Progenitor cell of endocrine pancreas (in vitro differentiated cells): ENCODE measurements around the gene ROR1. TPM values are rescaled to one million over a fixed set of nuclear protein-coding genes. Genes with fewer than 3 reads are reported as not detected.

Experiments
- DNase-seq: peaks from one replicate; pipeline ENCODE4 v3.0.0; 2021; ENCODE audit warnings: low spot score; ENCODE audit not compliant: unreplicated experiment
- H3K27ac Mint-ChIP-seq: 2 replicates; pipeline ENCODE4 v1.8.0; 2021; ENCODE audit warnings: mild to moderate bottlenecking, moderate library complexity, mixed read lengths
- H3K27me3 Mint-ChIP-seq: 2 replicates; pipeline ENCODE4 v1.8.0; 2021; ENCODE audit warnings: mixed read lengths
- H3K36me3 Mint-ChIP-seq: 2 replicates; pipeline ENCODE4 v1.8.0; 2022; ENCODE audit warnings: mixed read lengths; ENCODE audit not compliant: insufficient read depth
- H3K4me1 Mint-ChIP-seq: 2 replicates; pipeline ENCODE4 v1.8.0; 2021; ENCODE audit warnings: low read depth, mixed read lengths
- H3K4me3 Mint-ChIP-seq: 2 replicates; pipeline ENCODE4 v1.8.0; 2021; ENCODE audit warnings: low read depth, mild to moderate bottlenecking, moderate library complexity, mixed read lengths
- H3K9me3 Mint-ChIP-seq: 2 replicates; pipeline ENCODE4 v1.8.0; 2021; ENCODE audit warnings: low read depth, mixed read lengths
- total RNA-seq: library from RNA; stranded (reverse); gene quantifications from 2 replicates; pipeline ENCODE4 v1.2.1, GENCODE V29; 2021
- TF ChIP-seq, protein P1 (sequence below): fragments of 200-600 bp; sonication (generic); IDR thresholded peaks from one replicate; pipeline ENCODE4 v1.5.0; 2021; ENCODE audit warnings: antibody characterized with exemption, mild to moderate bottlenecking; ENCODE audit not compliant: unreplicated experiment

Gene ROR1
- total RNA-seq, 1 donor from 2014 or later = 63.8 TPM

DNA sequence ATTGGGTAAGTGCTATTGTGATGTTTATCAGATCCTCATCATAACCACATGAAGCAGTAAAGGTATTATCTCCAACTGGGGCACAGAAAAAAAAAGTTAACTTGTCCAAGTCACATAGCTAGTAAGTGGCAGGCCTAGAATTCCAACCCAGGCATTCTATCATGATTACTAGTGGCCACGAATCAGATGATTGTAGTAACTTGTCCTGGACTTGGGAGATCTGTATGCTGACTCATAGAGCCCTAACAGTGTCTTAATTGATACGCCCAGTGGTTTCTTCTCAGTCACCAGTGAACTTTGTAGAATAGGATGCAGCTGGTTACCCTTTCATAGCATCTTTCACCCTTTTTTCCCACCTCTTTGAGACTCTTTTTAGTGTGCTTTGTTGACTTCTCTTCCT, 338.5 kb downstream of the ROR1 start:
- peaks cover 7% of the 10 kb centered on the region for H3K4me1 Mint-ChIP-seq
- TF ChIP-seq, protein P1, sequence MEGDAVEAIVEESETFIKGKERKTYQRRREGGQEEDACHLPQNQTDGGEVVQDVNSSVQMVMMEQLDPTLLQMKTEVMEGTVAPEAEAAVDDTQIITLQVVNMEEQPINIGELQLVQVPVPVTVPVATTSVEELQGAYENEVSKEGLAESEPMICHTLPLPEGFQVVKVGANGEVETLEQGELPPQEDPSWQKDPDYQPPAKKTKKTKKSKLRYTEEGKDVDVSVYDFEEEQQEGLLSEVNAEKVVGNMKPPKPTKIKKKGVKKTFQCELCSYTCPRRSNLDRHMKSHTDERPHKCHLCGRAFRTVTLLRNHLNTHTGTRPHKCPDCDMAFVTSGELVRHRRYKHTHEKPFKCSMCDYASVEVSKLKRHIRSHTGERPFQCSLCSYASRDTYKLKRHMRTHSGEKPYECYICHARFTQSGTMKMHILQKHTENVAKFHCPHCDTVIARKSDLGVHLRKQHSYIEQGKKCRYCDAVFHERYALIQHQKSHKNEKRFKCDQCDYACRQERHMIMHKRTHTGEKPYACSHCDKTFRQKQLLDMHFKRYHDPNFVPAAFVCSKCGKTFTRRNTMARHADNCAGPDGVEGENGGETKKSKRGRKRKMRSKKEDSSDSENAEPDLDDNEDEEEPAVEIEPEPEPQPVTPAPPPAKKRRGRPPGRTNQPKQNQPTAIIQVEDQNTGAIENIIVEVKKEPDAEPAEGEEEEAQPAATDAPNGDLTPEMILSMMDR = no peak
- DNase-seq = no peak
- no peak overlapping the region for H3K27ac Mint-ChIP-seq
- no peaks in the 10 kb centered on the region for H3K9me3 Mint-ChIP-seq
- H3K27me3 Mint-ChIP-seq = no peaks in the 10 kb centered on the region
- no peak overlapping the region for H3K4me3 Mint-ChIP-seq
- H3K36me3 Mint-ChIP-seq = no peaks in the 10 kb centered on the region

DNA sequence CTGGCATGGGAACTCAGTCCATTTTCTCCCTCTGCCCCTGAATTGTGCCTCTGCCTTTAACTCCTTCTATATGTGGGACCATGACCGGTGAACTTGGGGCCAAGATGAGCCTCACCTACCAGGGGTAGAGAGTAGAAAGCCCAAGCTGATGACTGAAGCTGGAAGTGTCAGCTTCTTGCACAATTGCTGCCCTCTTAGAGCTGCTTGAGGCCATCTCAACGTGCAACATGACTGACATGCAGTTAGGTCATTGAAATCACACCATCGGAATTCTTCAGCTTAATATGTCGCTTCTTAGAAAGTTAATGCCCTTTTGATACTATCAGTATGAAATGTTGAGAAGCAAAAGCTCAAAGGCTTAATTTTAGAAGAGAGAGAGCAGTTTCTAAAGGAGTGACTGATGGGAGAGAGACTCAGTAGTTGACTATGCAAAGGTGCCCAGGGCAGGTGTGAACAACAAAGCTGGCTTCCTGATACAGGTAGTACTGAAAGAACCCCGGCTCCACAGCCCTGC, 340.3 kb downstream of the ROR1 start:
- Mint-ChIP-seq H3K27ac (no peak overlapping the region), H3K4me3 (no peak overlapping the region), H3K9me3 (no peaks in the 10 kb centered on the region), H3K4me1 (peaks cover 5% of the 10 kb centered on the region), H3K27me3 (no peaks in the 10 kb centered on the region), H3K36me3 (no peaks in the 10 kb centered on the region)
- DNase-seq = no peak
- TF ChIP-seq, protein P1 = no peak

GRCh38 chr1:64116537-64116936, 342.7 kb downstream of the ROR1 start:
- DNase-seq = no peak
- no peaks in the 10 kb centered on the region for H3K9me3 Mint-ChIP-seq
- H3K27ac Mint-ChIP-seq = no peak overlapping the region
- no peaks in the 10 kb centered on the region for H3K36me3 Mint-ChIP-seq
- H3K27me3 Mint-ChIP-seq = no peaks in the 10 kb centered on the region
- no peak overlapping the region for H3K4me3 Mint-ChIP-seq
- H3K4me1 Mint-ChIP-seq = peaks cover 1% of the 10 kb centered on the region
- TF ChIP-seq, protein P1 = no peak

DNA sequence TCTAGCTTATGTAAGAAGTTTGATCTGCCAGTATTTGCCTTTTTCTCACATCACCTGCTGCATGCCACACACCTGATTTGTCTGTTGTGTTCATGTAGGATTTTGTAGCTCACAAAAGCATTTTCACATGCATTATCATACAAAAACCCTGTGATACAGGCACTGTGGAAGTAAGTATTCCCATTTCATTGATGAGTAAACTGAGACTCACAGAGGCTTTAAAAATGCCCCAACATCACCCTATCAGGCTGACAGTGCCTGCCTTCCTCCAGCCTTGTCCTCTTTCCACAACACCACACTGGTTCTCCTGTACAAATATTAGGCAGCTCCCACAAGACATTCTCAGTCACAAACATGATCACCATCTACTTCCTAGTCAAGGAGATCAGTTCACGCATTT, 343.7 kb downstream of the ROR1 start:
- TF ChIP-seq, protein P1 = no peak
- no peaks in the 10 kb centered on the region for H3K27me3 Mint-ChIP-seq
- H3K4me1 Mint-ChIP-seq = peaks cover 1% of the 10 kb centered on the region
- DNase-seq = no peak
- H3K4me3 Mint-ChIP-seq = no peak overlapping the region
- H3K27ac Mint-ChIP-seq = no peak overlapping the region
- H3K36me3 Mint-ChIP-seq = no peaks in the 10 kb centered on the region
- no peaks in the 10 kb centered on the region for H3K9me3 Mint-ChIP-seq

GRCh38 chr1:64121766-64122385, 348.1 kb downstream of the ROR1 start:
- Mint-ChIP-seq H3K27me3 (no peaks in the 10 kb centered on the region), H3K4me3 (no peak overlapping the region), H3K9me3 (no peaks in the 10 kb centered on the region), H3K36me3 (no peaks in the 10 kb centered on the region), H3K4me1 (peaks cover 7% of the 10 kb centered on the region), H3K27ac (no peak overlapping the region)
- TF ChIP-seq, protein P1 = no peak
- DNase-seq = no peak
